BLaER1 treated with 17β-estradiol and CSF1 and Interleukin-3, amounts not matched to agents 10 nM and 100 nM (cell line): Measurements from ENCODE around the gene SPTBN4.

Source experiments
- H3K27ac ChIP-seq, 11 experiments: shearing (Covaris generic); formaldehyde crosslinking; 2 replicates each; pipeline ENCODE4 v1.8.1; 2022
- H3K27me3 ChIP-seq, 11 experiments: shearing (Covaris generic); formaldehyde crosslinking; 2 replicates each; pipeline ENCODE4 v1.8.1; 2022
- H3K36me3 ChIP-seq, 11 experiments: shearing (Covaris generic); formaldehyde crosslinking; 2 replicates each; pipeline ENCODE4 v1.8.1; 2022
- H3K4me1 ChIP-seq, 10 experiments: shearing (Covaris generic); formaldehyde crosslinking; 2 replicates each; pipeline ENCODE4 v1.8.1; 2022
- H3K4me2 ChIP-seq, 11 experiments: shearing (Covaris generic); formaldehyde crosslinking; 2 replicates each; pipeline ENCODE4 v1.8.1; 2022
- H3K4me3 ChIP-seq, 10 experiments: shearing (Covaris generic); formaldehyde crosslinking; 2 replicates each; pipeline ENCODE4 v1.8.1; 2022
- H3K9ac ChIP-seq, 11 experiments: shearing (Covaris generic); formaldehyde crosslinking; 2 replicates each; pipeline ENCODE4 v1.8.1; 2022
- H3K9me3 ChIP-seq, 11 experiments: shearing (Covaris generic); formaldehyde crosslinking; replicated peaks in 1 of 11; 2 replicates each; pipeline ENCODE4 v1.8.1; 2022
- H4K20me1 ChIP-seq, 11 experiments: shearing (Covaris generic); formaldehyde crosslinking; 2 replicates each; pipeline ENCODE4 v1.8.1; 2022
- Cebpa-rat ChIP-seq, 11 experiments: shearing (Covaris generic); IDR thresholded peaks; 2 replicates each; pipeline ENCODE4 v1.8.1; 2022

SPTBN4 gene

DNA sequence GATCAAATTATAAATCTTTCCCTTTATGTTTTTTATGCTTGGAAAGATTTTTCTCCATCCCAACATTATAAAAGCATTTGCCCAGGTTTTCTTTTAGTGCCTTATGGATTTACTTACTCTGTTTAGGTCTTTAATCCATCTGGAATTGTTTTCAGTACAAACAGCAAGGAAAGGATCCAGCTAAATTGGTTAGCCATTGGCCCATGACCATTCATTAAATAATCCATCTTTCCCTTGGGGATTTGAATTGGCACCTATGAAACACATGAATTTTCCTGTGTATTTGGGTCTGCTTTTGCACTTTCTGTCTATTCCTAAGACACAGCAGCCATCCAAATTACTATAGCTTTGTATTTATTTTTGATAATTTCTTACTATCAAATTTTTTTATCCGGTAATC is 81.0 kb downstream of the SPTBN4 start:
- H3K36me3 ChIP-seq = no peaks in the 10 kb centered on the region
- TF ChIP-seq Cebpa-rat (IDR thresholded peaks at IDR 0.05) = no peak
- H3K4me1 ChIP-seq = peaks cover 0 to 16% (median 12%) of the 10 kb centered on the region in 10 experiments; a peak in 14 of 20 replicates
- H3K27me3 ChIP-seq = peaks cover 2 to 11% (median 8%) of the 10 kb centered on the region in 11 experiments; a peak in 12 of 22 replicates
- no peak overlapping the region for H3K27ac ChIP-seq
- H3K9me3 ChIP-seq = peaks cover 11 to 15% (median 13%) of the 10 kb centered on the region in 11 experiments
- no peaks in the 10 kb centered on the region for H4K20me1 ChIP-seq
- H3K9ac ChIP-seq = no peak overlapping the region
- H3K4me3 ChIP-seq = no peak overlapping the region
- H3K4me2 ChIP-seq = no peak overlapping the region

DNA sequence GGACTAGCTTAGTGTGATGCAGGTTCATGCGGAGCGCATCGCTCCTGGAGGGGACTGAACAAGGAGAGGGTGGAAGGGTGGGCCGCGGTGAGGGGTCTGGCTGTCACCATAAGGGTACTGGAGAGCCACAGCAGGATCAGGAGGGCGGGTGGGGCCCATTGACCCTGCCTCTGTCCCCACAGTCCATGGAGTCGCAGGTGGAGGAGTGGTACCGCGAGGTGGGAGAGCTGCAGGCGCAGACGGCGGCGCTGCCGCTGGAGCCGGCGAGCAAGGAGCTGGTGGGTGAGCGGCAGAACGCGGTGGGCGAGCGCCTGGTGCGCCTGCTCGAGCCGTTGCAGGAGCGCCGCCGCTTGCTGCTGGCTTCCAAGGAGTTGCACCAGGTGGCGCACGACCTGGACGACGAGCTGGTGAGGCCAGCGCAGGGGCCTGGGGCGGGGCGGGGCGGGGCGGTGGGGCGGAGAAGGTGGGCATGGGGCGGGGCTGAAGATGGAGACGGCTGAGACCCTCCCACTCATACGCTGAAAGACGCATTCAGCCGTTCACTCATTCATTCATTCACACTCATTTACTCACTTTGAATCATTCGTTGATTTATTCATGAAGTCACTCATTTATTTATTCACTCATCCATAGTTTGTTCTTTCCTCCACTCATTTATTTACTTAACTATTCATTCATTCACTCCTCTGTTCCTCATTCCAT is 82.4 kb downstream of the SPTBN4 start:
- Histone ChIP-seq H3K4me2 (peak overlapping the region; percentile 37 to 67 (median 56); a peak in 19 of 22 replicates), H3K36me3 (no peaks in the 10 kb centered on the region), H3K9ac (no peak overlapping the region; a peak in 1 of 22 replicates), H3K9me3 (peaks cover 11 to 15% (median 13%) of the 10 kb centered on the region in 11 experiments), H3K4me1 (peaks cover 0 to 7% (median 1%) of the 10 kb centered on the region in 10 experiments; a peak in 6 of 20 replicates), H3K27ac (no peak overlapping the region), H3K4me3 (no peak overlapping the region), H4K20me1 (no peaks in the 10 kb centered on the region; a peak in 1 of 22 replicates), H3K27me3 (peaks cover 16 to 24% (median 21%) of the 10 kb centered on the region in 11 experiments)
- TF ChIP-seq Cebpa-rat (IDR thresholded peaks at IDR 0.05) = no peak

DNA sequence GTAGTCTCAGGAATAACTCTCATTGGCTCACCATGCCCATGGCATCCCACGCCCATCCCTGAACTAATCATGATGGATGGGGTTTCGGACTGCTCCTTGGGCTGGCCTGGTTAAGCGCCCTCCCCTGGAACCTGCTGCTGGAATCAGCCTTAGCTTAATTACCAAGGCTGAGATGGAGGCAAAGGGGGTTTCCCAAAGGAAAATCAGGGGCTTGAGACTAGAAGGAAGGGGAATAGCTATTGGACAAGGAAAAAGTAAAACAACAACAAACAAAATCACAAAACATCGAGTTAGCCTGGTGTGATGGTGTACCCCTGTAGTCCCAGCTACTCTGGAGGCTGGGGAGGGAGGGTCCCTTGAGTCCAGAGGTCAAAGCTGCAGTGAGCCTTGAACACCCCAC is 84.2 kb downstream of the SPTBN4 start:
- Histone ChIP-seq H3K27me3 (peaks cover 30 to 42% (median 33%) of the 10 kb centered on the region in 11 experiments), H3K9me3 (peaks cover 8 to 9% (median 8%) of the 10 kb centered on the region in 11 experiments)
- no peak for TF ChIP-seq Cebpa-rat (IDR thresholded peaks at IDR 0.05)

DNA sequence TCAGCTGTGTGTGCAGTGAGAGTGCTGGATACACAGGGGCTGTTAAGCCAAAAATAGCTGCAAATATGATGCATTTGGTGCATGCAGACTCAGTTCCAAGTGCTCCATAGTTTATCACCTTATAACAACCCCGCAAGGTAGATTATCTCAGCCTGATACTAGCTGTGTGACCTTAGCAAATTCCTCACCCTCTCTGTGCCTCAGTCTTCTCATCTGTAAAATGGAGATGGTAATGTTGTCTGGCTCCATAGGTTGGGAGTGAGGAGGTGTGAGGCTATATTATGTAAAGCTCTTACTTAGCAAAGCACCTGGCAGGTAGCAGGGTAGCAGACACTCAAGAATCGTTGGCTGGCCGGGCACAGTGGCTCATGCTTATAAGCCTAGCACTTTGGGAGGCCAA is 86.0 kb downstream of the SPTBN4 start:
- Histone ChIP-seq H3K9me3 (no peaks in the 10 kb centered on the region), H3K4me1 (peaks cover 0 to 10% (median 0%) of the 10 kb centered on the region in 10 experiments; a peak in 4 of 20 replicates), H3K27me3 (peaks cover 30 to 42% (median 33%) of the 10 kb centered on the region in 11 experiments), H3K4me3 (no peak overlapping the region), H3K4me2 (no peak overlapping the region), H3K27ac (no peak overlapping the region), H4K20me1 (no peaks in the 10 kb centered on the region; a peak in 1 of 22 replicates), H3K36me3 (no peaks in the 10 kb centered on the region), H3K9ac (no peak overlapping the region)
- no peak for TF ChIP-seq Cebpa-rat (IDR thresholded peaks at IDR 0.05)

More for the DNA sequence above, 84.2 kb downstream of the SPTBN4 start:
- Histone ChIP-seq H3K36me3 (no peaks in the 10 kb centered on the region), H3K27ac (no peak overlapping the region), H3K9ac (no peak overlapping the region), H4K20me1 (no peaks in the 10 kb centered on the region; a peak in 1 of 22 replicates), H3K4me1 (peaks cover 0 to 10% (median 0%) of the 10 kb centered on the region in 10 experiments; a peak in 4 of 20 replicates), H3K4me3 (no peak overlapping the region), H3K4me2 (no peak overlapping the region)

DNA sequence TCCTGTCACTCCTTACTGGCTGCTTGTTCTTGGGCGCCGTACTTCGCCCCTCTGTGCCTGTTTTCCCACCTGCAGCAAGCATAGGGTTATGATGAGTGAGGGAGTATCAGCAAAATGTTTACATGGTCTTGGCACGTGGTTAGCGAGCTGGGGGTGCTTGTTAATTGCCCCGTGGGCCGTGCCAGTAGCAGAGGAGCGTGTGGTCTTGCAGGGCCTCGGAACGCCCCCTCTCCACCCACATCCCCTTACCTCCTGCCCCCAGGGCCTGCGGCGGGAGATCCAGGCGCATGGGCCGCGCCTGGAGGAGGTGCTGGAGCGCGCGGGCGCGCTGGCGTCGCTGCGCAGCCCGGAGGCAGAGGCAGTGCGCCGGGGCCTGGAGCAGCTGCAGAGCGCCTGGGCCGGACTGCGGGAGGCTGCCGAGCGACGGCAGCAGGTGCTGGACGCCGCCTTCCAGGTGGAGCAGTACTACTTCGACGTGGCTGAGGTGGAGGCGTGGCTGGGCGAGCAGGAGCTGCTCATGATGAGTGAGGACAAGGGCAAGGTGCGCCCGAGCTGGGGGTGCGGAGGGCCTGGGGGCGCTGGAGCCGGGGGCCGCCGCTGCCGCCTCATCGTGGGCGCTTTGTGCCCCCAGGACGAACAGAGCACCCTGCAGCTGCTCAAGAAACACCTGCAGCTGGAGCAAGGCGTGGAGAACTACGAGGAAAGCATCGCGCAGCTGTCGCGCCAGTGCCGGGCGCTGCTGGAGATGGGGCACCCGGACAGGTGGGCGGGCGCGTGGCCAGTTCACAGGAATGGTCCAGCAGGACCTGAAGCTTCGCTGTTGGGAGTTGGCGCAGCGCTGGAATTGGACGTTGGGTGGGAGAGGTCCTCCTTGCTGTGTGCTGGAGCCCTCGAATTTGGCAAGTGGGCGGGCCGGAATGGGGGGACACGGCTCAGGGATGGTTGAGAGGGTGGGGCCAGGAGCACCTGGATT is 87.4 kb downstream of the SPTBN4 start:
- H3K9ac ChIP-seq = no peak overlapping the region
- H3K36me3 ChIP-seq = no peaks in the 10 kb centered on the region
- H3K4me1 ChIP-seq = peaks cover 0 to 7% (median 0%) of the 10 kb centered on the region in 10 experiments; a peak in 4 of 20 replicates
- no peaks in the 10 kb centered on the region; a peak in 1 of 22 replicates for H4K20me1 ChIP-seq
- H3K4me2 ChIP-seq = peak overlapping the region in 3 of 11 experiments; percentile 5 to 17 (median 7); a peak in 2 of 22 replicates
- H3K9me3 ChIP-seq = no peaks in the 10 kb centered on the region
- no peak for TF ChIP-seq Cebpa-rat (IDR thresholded peaks at IDR 0.05)
- H3K4me3 ChIP-seq = no peak overlapping the region
- H3K27me3 ChIP-seq = peaks cover 24 to 37% (median 32%) of the 10 kb centered on the region in 11 experiments
- no peak overlapping the region for H3K27ac ChIP-seq

DNA sequence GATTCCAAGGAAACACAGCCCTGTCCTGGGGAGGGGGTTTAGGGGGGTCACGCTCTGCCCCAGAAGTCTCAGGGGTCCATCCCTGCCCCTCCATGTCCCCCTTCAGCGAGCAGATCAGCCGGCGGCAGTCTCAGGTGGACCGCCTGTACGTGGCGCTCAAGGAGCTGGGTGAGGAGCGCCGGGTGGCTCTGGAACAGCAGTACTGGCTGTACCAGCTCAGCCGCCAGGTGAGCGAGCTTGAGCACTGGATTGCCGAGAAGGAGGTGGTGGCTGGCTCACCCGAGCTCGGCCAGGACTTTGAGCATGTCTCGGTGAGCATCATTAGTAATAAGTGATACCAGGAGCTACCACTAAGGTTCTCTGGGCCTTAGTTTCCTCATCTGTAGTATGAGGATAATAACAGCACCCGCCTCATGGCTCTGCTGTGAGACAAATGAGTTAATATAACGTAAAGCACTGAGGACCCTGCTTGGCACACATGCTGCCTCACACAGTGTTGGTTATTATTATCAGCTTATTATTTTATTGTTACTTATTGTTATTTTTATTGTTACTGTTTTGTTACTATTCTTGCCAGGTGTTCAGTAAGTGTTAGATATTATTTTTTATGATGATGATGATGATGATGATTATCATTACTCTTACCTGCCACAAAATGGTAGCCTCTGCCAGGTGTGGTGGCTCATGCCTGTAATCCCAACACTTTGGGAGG is 89.3 kb downstream of the SPTBN4 start:
- peaks cover 0 to 7% (median 0%) of the 10 kb centered on the region in 10 experiments; a peak in 4 of 20 replicates for H3K4me1 ChIP-seq
- H3K27me3 ChIP-seq = peaks cover 24 to 37% (median 32%) of the 10 kb centered on the region in 11 experiments
- no peak overlapping the region for H3K4me2 ChIP-seq
- H3K4me3 ChIP-seq = no peak overlapping the region
- no peak for TF ChIP-seq Cebpa-rat (IDR thresholded peaks at IDR 0.05)
- no peak overlapping the region for H3K27ac ChIP-seq
- no peaks in the 10 kb centered on the region for H3K9me3 ChIP-seq
- no peaks in the 10 kb centered on the region for H3K36me3 ChIP-seq
- H4K20me1 ChIP-seq = no peaks in the 10 kb centered on the region; a peak in 1 of 22 replicates
- H3K9ac ChIP-seq = no peak overlapping the region

DNA sequence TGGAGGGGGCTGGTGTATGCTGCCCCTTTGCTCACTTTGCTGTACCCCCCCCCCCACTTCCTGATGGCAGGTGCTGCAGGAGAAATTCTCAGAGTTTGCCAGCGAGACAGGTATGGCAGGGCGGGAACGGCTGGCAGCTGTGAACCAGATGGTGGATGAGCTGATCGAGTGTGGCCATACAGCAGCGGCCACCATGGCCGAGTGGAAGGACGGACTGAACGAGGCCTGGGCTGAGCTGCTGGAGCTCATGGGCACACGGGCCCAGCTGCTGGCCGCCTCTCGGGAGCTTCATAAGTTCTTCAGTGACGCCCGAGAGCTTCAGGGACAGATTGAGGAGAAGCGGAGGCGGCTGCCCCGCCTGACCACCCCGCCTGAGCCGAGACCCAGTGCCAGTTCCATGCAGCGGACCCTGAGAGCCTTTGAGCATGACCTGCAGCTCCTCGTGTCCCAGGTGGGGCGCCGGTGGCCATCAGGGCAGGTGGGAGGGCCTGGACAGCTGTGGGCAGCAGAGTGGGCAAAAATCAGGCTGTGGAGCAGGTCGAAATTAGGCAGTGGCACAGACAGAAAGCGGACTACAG is 90.2 kb downstream of the SPTBN4 start:
- H3K27me3 ChIP-seq = peaks cover 24 to 37% (median 32%) of the 10 kb centered on the region in 11 experiments
- H3K4me1 ChIP-seq = peaks cover 0 to 12% (median 4%) of the 10 kb centered on the region in 10 experiments; a peak in 13 of 20 replicates
- no peak for TF ChIP-seq Cebpa-rat (IDR thresholded peaks at IDR 0.05)
- H3K36me3 ChIP-seq = no peaks in the 10 kb centered on the region
- H3K9me3 ChIP-seq = no peaks in the 10 kb centered on the region
- H3K9ac ChIP-seq = no peak overlapping the region
- H4K20me1 ChIP-seq = no peaks in the 10 kb centered on the region; a peak in 1 of 22 replicates
- H3K4me2 ChIP-seq = no peak overlapping the region
- H3K27ac ChIP-seq = no peak overlapping the region
- H3K4me3 ChIP-seq = no peak overlapping the region

DNA sequence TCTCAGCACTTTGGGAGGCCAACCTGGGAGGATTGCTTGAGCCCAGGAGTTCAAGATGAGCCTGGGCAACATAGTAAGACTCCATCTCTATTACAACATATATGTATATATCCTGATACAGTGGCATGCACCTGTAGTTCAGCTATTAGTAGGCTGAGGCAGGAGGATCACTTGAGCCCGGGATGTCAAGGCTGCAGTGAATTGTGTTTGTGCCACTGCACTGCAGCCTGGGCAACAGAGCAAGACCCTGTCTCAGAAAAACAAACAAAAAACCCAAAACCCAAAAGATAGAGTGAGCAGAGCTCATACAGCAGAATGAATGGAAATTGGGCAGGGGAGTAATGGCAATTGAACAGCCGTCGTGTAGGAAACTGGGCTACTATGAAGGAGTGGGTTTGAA is 92.6 kb downstream of the SPTBN4 start:
- Histone ChIP-seq H3K9ac (no peak overlapping the region), H3K27ac (no peak overlapping the region), H3K36me3 (no peaks in the 10 kb centered on the region), H3K27me3 (peaks cover 6 to 16% (median 13%) of the 10 kb centered on the region in 11 experiments), H3K4me2 (no peak overlapping the region), H4K20me1 (no peaks in the 10 kb centered on the region; a peak in 1 of 22 replicates), H3K9me3 (no peaks in the 10 kb centered on the region), H3K4me3 (no peak overlapping the region), H3K4me1 (peaks cover 0 to 7% (median 6%) of the 10 kb centered on the region in 10 experiments; a peak in 12 of 20 replicates)
- no peak for TF ChIP-seq Cebpa-rat (IDR thresholded peaks at IDR 0.05)
